AML-193 (cell line): ENCODE measurements around the gene FAM131A.

Source experiments
- DNase-seq, 2 experiments: peaks; one replicate each; lab custom pipeline; 2025; lab: John Stamatoyannopoulos, UW

Gene FAM131A

GRCh38 chr3:184377882-184378445 lies 40.6 kb downstream of the FAM131A start, which contains the start of gene THPO:
TSS of gene THPO (minus strand) at chr3:184378207. CDS start at chr3:184376259, 1,948 bp downstream.
- DNase-seq, result no peak

- DNase-seq, result no peak
Measured at GRCh38 chr3:184378651-184379357, 41.4 kb downstream of the FAM131A start.

- no peak for DNase-seq
Measured at GRCh38 chr3:184379358-184380184, 42.2 kb downstream of the FAM131A start, which contains the start of gene CHRD. TSS of gene CHRD (plus strand) at chr3:184380054. CDS start at chr3:184380319, 265 bp downstream.

- no peak for DNase-seq
Measured at GRCh38 chr3:184380185-184380626, 42.8 kb downstream of the FAM131A start.

GRCh38 chr3:184380627-184381260 lies 43.3 kb downstream of the FAM131A start:
- DNase-seq, result no peak

- DNase-seq, result no peak
Measured at GRCh38 chr3:184381261-184382224, 44.1 kb downstream of the FAM131A start.

GRCh38 chr3:184382326-184383032 lies 45.1 kb downstream of the FAM131A start:
- DNase-seq, result no peak

- no peak for DNase-seq
Measured at GRCh38 chr3:184383033-184383740, 45.8 kb downstream of the FAM131A start.

- DNase-seq, result no peak
Measured at GRCh38 chr3:184384342-184384741, 46.9 kb downstream of the FAM131A start.

GRCh38 chr3:184384856-184385422 lies 47.5 kb downstream of the FAM131A start:
- no peak for DNase-seq

- no peak for DNase-seq
Measured at GRCh38 chr3:184386047-184386806, 48.8 kb downstream of the FAM131A start.

- no peak for DNase-seq
Measured at GRCh38 chr3:184387174-184387714, 49.8 kb downstream of the FAM131A start.

- no peak for DNase-seq
Measured at GRCh38 chr3:184388164-184388935, 51.0 kb downstream of the FAM131A start.

GRCh38 chr3:184388936-184389230 lies 51.5 kb downstream of the FAM131A start:
- DNase-seq, result no peak

GRCh38 chr3:184389384-184389783 lies 52.0 kb downstream of the FAM131A start:
- no peak for DNase-seq

GRCh38 chr3:184389935-184390528 lies 52.6 kb downstream of the FAM131A start:
- DNase-seq, result no peak

- no peak for DNase-seq
Measured at GRCh38 chr3:184391266-184391665, 53.9 kb downstream of the FAM131A start.
